AG09319 (cell line): Measurements from ENCODE around the gene KLRF1.

Experiments used
- DNase-seq: peaks from one replicate; pipeline ENCODE4 v3.0.0-alpha.2; 2010; ENCODE audit warnings: low read depth; ENCODE audit errors: extremely low read depth
- CTCF ChIP-seq: IDR thresholded peaks from 2 replicates; pipeline ENCODE4 v1.5.1; 2011; ENCODE audit warnings: low read depth, mild to moderate bottlenecking, inconsistent platforms, low read length, moderate library complexity

Gene KLRF1

GRCh38 chr12:9786726-9787717 lies 40.3 kb upstream of the KLRF1 start:
- DNase-seq, result no peak
- TF ChIP-seq CTCF, result no peak

GRCh38 chr12:9792185-9792900 lies 34.9 kb upstream of the KLRF1 start:
- TF ChIP-seq CTCF, result no peak
- DNase-seq, result no peak

GRCh38 chr12:9792961-9793617 lies 34.2 kb upstream of the KLRF1 start:
- no peak for TF ChIP-seq CTCF
- no peak for DNase-seq

- no peak for TF ChIP-seq CTCF
These were observed 33.4 kb upstream of the KLRF1 start for GRCh38 chr12:9793779-9794395.

GRCh38 chr12:9794484-9795093 lies 32.7 kb upstream of the KLRF1 start:
- no peak for TF ChIP-seq CTCF
- no peak for DNase-seq

More at GRCh38 chr12:9793779-9794395, 33.4 kb upstream of the KLRF1 start:
- no peak for DNase-seq

- TF ChIP-seq CTCF, result no peak
- no peak for DNase-seq
These were observed 31.3 kb upstream of the KLRF1 start for GRCh38 chr12:9795945-9796344.
